IMR-90 (cell line): Measurements from ENCODE around the gene PTPN4.

Experiments used
- CHD1 ChIP-seq: IDR thresholded peaks from 2 replicates; pipeline ENCODE4 v1.6.1; 2012; ENCODE audit warnings: low read depth, low read length, improper control_type of control experiment
- FOS ChIP-seq: fragments of 150-350 bp; IDR thresholded peaks from 2 replicates; pipeline ENCODE4 v1.6.1; 2016; ENCODE audit warnings: low read depth, low read length
- MAFK ChIP-seq: IDR thresholded peaks from 2 replicates; pipeline ENCODE4 v1.6.1; 2012; ENCODE audit warnings: low read depth, low read length, improper control_type of control experiment
- MAZ ChIP-seq: IDR thresholded peaks from 2 replicates; pipeline ENCODE4 v1.6.1; 2012; ENCODE audit warnings: low read depth, mild to moderate bottlenecking, low read length, improper control_type of control experiment, moderate library complexity, borderline replicate concordance
- MXI1 ChIP-seq: IDR thresholded peaks from 2 replicates; pipeline ENCODE4 v1.6.1; 2012; ENCODE audit warnings: low read depth, mild to moderate bottlenecking, low read length, moderate library complexity, borderline replicate concordance
- POLR2A ChIP-seq: IDR thresholded peaks from 2 replicates; pipeline ENCODE4 v1.6.1; 2012; ENCODE audit warnings: mild to moderate bottlenecking, low read depth, low read length
- RAD21 ChIP-seq: IDR thresholded peaks from 2 replicates; pipeline ENCODE4 v1.6.1; 2012; ENCODE audit warnings: low read length, improper control_type of control experiment
- RFX5 ChIP-seq: IDR thresholded peaks from 2 replicates; pipeline ENCODE4 v1.8.0; 2012; ENCODE audit warnings: low read depth, mild to moderate bottlenecking, low read length, moderate library complexity
- SMC3 ChIP-seq: fragments of 150-350 bp; IDR thresholded peaks from 2 replicates; pipeline ENCODE4 v1.6.1; 2016; ENCODE audit warnings: low read depth, mild to moderate bottlenecking, antibody characterized with exemption, low read length, moderate library complexity
- TF ChIP-seq, protein P1 (sequence below): conservative IDR thresholded peaks from 2 replicates; pipeline ENCODE4 v1.5.1; 2012; ENCODE audit warnings: mild to moderate bottlenecking, low read depth, low read length, improper control_type of control experiment
- TF ChIP-seq, protein P2 (sequence below): fragments of 150-350 bp; IDR thresholded peaks from 2 replicates; pipeline ENCODE4 v1.6.1; 2016; ENCODE audit warnings: low read depth, mild to moderate bottlenecking, low read length, moderate library complexity, borderline replicate concordance

DNA sequence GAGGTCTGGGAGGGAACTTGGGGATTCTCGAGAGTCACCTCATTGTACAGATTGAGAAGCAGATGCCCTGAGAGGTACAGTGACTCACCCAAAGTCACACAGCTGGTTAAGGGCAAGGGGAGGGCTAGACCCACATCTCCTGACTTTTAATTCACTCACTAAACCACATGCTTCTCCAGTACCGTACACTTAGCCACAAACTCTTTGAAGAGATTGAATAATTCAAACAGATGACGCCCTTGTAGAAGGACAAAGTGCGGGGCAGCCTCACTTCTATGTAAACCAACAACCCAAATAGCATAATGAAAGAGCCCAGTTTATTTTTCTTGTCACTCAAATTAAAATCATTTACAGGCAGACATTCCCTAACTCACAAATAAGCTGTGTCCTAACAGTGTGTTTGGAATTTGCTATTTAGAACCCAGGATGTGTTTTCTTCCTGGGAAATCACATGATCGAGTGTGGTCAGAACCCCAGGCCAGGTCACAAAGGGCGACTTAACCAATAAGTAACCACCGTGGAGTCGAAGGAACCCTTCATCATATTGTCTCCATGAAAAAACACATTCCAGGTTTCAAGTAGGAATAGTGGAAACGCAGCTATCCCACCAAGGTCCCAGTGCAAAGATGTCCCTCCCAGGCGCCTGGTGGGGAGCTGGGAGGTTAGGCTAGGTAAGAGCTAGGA is 35.8 kb upstream of the PTPN4 start:
- TF ChIP-seq, protein P1, sequence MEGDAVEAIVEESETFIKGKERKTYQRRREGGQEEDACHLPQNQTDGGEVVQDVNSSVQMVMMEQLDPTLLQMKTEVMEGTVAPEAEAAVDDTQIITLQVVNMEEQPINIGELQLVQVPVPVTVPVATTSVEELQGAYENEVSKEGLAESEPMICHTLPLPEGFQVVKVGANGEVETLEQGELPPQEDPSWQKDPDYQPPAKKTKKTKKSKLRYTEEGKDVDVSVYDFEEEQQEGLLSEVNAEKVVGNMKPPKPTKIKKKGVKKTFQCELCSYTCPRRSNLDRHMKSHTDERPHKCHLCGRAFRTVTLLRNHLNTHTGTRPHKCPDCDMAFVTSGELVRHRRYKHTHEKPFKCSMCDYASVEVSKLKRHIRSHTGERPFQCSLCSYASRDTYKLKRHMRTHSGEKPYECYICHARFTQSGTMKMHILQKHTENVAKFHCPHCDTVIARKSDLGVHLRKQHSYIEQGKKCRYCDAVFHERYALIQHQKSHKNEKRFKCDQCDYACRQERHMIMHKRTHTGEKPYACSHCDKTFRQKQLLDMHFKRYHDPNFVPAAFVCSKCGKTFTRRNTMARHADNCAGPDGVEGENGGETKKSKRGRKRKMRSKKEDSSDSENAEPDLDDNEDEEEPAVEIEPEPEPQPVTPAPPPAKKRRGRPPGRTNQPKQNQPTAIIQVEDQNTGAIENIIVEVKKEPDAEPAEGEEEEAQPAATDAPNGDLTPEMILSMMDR = no peak
- TF ChIP-seq MXI1 (no peak), CHD1 (no peak), MAFK (no peak), RFX5 (no peak), MAZ (no peak), FOS (no peak), SMC3 (no peak), POLR2A (no peak), RAD21 (no peak)
- TF ChIP-seq, protein P2, sequence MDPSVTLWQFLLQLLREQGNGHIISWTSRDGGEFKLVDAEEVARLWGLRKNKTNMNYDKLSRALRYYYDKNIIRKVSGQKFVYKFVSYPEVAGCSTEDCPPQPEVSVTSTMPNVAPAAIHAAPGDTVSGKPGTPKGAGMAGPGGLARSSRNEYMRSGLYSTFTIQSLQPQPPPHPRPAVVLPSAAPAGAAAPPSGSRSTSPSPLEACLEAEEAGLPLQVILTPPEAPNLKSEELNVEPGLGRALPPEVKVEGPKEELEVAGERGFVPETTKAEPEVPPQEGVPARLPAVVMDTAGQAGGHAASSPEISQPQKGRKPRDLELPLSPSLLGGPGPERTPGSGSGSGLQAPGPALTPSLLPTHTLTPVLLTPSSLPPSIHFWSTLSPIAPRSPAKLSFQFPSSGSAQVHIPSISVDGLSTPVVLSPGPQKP = no peak
